ENCODE data around the gene DLGAP4. TPM values are rescaled to one million over a fixed set of nuclear protein-coding genes. Genes with fewer than 3 reads are reported as not detected.

The DLGAP4 gene
- total RNA-seq, 1 donor from 2014 or later: 99.1 TPM

DNA sequence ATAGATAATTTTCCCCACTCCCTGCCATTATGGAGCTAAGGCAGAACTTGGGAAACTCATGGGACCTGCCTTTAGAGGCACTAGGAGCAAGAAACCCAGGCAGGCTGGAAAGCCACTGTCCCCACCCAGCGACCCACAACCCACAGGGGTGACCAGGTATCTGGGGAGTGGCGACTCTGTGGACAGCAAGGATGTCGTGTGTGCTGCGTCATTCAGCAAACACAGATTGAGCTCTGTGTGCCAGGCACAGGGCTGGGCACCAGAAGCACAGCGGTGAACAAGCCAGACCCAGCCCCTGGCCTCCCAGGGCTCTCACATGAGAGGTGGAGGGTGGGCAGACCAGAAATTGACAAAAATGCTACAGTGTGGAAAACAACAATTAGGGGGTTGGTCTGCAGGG, 27.7 kb downstream of the DLGAP4 start:
- TF ChIP-seq, protein P1, sequence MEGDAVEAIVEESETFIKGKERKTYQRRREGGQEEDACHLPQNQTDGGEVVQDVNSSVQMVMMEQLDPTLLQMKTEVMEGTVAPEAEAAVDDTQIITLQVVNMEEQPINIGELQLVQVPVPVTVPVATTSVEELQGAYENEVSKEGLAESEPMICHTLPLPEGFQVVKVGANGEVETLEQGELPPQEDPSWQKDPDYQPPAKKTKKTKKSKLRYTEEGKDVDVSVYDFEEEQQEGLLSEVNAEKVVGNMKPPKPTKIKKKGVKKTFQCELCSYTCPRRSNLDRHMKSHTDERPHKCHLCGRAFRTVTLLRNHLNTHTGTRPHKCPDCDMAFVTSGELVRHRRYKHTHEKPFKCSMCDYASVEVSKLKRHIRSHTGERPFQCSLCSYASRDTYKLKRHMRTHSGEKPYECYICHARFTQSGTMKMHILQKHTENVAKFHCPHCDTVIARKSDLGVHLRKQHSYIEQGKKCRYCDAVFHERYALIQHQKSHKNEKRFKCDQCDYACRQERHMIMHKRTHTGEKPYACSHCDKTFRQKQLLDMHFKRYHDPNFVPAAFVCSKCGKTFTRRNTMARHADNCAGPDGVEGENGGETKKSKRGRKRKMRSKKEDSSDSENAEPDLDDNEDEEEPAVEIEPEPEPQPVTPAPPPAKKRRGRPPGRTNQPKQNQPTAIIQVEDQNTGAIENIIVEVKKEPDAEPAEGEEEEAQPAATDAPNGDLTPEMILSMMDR (IDR thresholded peaks at IDR 0.05; ENCODE audit: unreplicated experiment): no peak
- H3K9me3 Mint-ChIP-seq: no peaks in the 10 kb centered on the region
- no peak for DNase-seq (ENCODE audit: low spot score in 2 of 2, unreplicated experiment in 2 of 2)
- no peak overlapping the region for H3K4me3 Mint-ChIP-seq
- no peaks in the 10 kb centered on the region for H3K4me1 Mint-ChIP-seq
- no peaks in the 10 kb centered on the region for H3K36me3 Mint-ChIP-seq
- no peak overlapping the region for H3K27ac Mint-ChIP-seq
- H3K27me3 Mint-ChIP-seq (ENCODE audit: low read depth): peaks cover 53% of the 10 kb centered on the region

- H3K36me3 Mint-ChIP-seq: no peaks in the 10 kb centered on the region
- no peak overlapping the region for H3K4me3 Mint-ChIP-seq
- no peaks in the 10 kb centered on the region for H3K9me3 Mint-ChIP-seq
- no peak for DNase-seq (ENCODE audit: low spot score in 2 of 2, unreplicated experiment in 2 of 2)
- TF ChIP-seq, protein P1 (IDR thresholded peaks at IDR 0.05; ENCODE audit: unreplicated experiment): no peak
- no peak overlapping the region for H3K27ac Mint-ChIP-seq
- no peaks in the 10 kb centered on the region for H3K4me1 Mint-ChIP-seq
- H3K27me3 Mint-ChIP-seq (ENCODE audit: low read depth): peaks cover 54% of the 10 kb centered on the region
Measured at GRCh38 chr20:36334281-36335205, 28.4 kb downstream of the DLGAP4 start.

- TF ChIP-seq, protein P1 (IDR thresholded peaks at IDR 0.05; ENCODE audit: unreplicated experiment): no peak
- H3K27me3 Mint-ChIP-seq (ENCODE audit: low read depth): peaks cover 56% of the 10 kb centered on the region
- H3K4me3 Mint-ChIP-seq: no peak overlapping the region
- H3K9me3 Mint-ChIP-seq: no peaks in the 10 kb centered on the region
- no peaks in the 10 kb centered on the region for H3K4me1 Mint-ChIP-seq
- no peak for DNase-seq (ENCODE audit: low spot score in 2 of 2, unreplicated experiment in 2 of 2)
- H3K27ac Mint-ChIP-seq: no peak overlapping the region
- no peaks in the 10 kb centered on the region for H3K36me3 Mint-ChIP-seq
Measured at GRCh38 chr20:36335206-36335870, 29.2 kb downstream of the DLGAP4 start.

DNA sequence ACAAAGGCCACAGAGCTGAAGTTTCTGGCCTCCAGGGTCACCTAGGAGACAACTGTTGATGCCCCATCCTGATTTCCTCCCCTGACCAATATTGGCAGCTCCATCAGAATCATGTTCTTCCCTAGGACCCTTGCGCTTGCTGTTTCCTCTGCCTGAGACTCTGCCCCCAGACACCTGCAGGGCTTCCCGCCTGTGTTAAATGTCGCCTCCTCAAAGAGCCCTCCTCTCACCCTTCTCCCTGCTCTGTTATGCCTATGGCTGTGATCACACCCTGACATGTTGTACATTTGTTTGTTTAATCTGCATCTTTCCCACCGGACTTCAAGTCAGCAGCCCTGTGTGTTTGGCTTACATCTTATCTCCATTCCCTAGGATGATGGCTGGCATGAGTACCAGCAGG, 30.1 kb downstream of the DLGAP4 start:
- no peak overlapping the region for H3K4me3 Mint-ChIP-seq
- H3K27me3 Mint-ChIP-seq (ENCODE audit: low read depth): peaks cover 56% of the 10 kb centered on the region
- TF ChIP-seq, protein P1 (IDR thresholded peaks at IDR 0.05; ENCODE audit: unreplicated experiment): no peak
- no peaks in the 10 kb centered on the region for H3K36me3 Mint-ChIP-seq
- no peak for DNase-seq (ENCODE audit: low spot score in 2 of 2, unreplicated experiment in 2 of 2)
- H3K9me3 Mint-ChIP-seq: no peaks in the 10 kb centered on the region
- H3K4me1 Mint-ChIP-seq: no peaks in the 10 kb centered on the region
- no peak overlapping the region for H3K27ac Mint-ChIP-seq

DNA sequence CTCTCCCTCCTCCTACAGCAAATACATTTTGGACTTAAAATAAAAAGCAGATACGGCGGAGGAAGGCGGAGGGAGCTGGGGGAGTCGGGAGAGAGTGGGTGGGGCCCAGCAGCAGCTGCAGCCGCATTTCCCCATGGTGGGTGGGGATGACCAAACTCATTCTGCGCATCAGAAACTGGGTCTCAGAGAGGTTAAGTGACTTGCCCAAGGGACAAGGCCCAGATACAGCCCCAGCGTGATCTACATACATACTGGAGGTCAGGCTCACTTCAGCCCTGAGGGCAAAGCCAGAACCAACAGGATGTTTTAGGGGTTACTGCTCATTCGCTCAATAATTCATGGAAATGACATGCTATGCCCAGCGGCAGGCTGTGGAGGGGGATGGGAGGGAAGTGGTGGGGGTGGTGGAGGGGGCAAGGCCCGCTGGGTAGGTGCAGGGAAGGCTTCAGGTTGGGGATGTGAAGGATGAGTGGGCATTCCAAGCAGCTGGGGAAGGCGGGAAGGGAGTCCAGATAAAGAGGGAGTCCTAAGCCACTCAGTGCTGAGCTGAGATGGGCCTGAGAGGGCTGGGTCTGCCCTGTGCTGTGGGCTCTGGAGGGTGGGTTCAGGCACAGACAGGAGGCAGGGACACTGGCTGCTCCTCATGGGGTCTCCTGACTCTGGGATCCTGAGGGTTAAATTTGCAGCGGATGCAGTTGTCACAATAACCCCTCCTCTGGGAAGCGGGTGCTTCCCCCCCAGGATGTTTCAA, 31.0 kb downstream of the DLGAP4 start:
- no peak for DNase-seq (ENCODE audit: low spot score in 2 of 2, unreplicated experiment in 2 of 2)
- H3K27me3 Mint-ChIP-seq (ENCODE audit: low read depth): peaks cover 47% of the 10 kb centered on the region

More for the DNA sequence above, 31.0 kb downstream of the DLGAP4 start:
- Mint-ChIP-seq H3K4me1 (no peaks in the 10 kb centered on the region), H3K4me3 (no peak overlapping the region), H3K9me3 (no peaks in the 10 kb centered on the region), H3K27ac (no peak overlapping the region), H3K36me3 (no peaks in the 10 kb centered on the region)
- TF ChIP-seq, protein P1 (IDR thresholded peaks at IDR 0.05; ENCODE audit: unreplicated experiment): no peak

All from mesothelial cell of epicardium (in vitro differentiated cells).